Cardiac fibroblast (primary cell): ENCODE results near the gene EEF1AKMT3.

Experiments used
- DNase-seq, 2 donors: peaks; one replicate each; pipeline versions ENCODE4 v3.0.0 to v3.0.0-alpha.2; 2010; ENCODE audit warnings: low read depth in 2 of 2
- H3K4me3 ChIP-seq, 2 donors: replicated peaks in 1 of 2; 1 replicate in 1 of 2; 2 replicates in 1 of 2; pipeline ENCODE4 v1.5.1; 2011; ENCODE audit warnings: low read depth in 2 of 2, low read length in 2 of 2, mild to moderate bottlenecking in 2 of 2, moderate library complexity in 1 of 2
- CTCF ChIP-seq: IDR thresholded peaks from one replicate; pipeline ENCODE4 v1.5.1; 2011; ENCODE audit warnings: low read depth, mild to moderate bottlenecking, low read length, inconsistent platforms

The EEF1AKMT3 gene

DNA sequence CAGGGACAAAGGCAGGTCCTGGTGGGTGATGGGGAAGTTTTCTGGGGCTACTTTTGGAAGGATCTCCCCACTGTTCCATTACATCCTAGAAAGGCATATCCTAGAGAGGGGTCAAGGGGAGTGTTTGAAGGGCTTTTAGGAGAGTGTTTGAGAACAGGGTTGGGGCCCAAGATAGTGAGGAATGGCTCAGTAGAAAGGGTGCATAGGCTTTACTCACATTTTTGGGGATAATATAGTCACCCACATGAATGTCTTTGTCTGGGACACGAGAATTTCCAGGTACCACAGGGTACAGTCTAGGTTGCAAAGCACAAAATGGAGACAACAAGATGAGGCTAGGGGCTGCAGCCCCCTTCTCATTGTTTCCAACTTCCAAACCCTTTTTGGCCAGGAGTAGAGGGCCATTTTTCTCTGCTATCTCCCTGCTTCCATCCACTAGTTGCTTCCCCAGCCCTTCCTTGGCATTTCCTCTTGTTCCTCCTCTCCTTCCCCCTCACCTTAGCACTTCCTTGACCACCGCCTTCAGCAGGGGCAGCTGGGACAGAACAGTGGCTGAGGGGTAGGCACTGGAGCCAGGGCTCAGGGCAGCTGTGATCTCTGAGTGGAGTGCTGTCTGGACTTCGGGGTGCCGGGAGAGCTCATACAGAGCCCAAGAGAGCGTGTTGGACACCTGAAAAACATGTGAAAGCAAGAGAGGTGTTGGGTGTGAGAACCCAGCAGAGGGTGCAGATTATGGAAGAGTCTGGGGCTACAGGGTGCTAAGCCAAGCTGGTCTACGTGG is 8.3 kb upstream of the EEF1AKMT3 start:
- TF ChIP-seq CTCF = no peak
- no peak for DNase-seq
- no peak overlapping the region for H3K4me3 ChIP-seq

GRCh38 chr12:57764662-57765002 is 7.8 kb upstream of the EEF1AKMT3 start:
- TF ChIP-seq CTCF = no peak
- peak overlapping the region in 1 of 2 donors; percentile 41 for H3K4me3 ChIP-seq
- DNase-seq = no peak

DNA sequence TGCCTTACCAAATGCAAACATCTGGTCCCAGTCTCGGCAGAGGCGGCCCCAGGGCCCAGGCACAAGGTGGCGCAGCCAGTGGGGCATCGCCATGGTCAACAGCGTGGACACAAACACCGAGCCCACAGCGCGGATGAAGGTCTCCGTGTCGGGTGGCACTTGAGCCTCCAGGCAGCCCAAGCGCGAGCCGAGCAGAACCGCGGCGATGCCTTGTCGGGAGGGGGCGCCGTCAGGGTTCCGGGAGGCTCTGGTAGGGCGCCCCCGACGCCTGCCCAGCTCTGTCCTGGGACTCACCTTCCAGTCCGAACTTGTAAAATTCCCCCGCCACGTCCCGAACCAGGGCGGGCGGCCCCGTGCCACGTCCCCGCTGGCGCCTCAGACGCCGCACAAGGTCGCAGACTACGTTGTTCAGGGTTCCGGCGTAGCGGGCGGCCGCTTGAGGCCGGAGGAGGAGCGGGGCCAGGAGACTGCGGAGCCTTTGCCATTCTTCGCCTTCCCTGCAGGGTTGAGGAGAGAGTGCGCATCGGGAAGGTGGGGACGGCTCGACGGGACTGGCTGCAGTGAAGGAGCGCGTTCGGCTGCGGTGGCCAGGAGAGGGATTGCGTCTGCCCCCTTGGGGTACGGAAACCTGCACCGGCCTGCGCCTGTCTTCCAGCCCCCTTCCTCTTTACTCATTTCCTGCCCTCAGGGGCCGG is 7.3 kb upstream of the EEF1AKMT3 start:
- TF ChIP-seq CTCF = peak; percentile 43
- H3K4me3 ChIP-seq = peak overlapping the region; percentile 31 to 41
- DNase-seq = peak; percentile 25 to 32

- DNase-seq = no peak
- no peak for TF ChIP-seq CTCF
- peak overlapping the region; percentile 25 to 41 for H3K4me3 ChIP-seq
These were observed 6.5 kb upstream of the EEF1AKMT3 start for GRCh38 chr12:57765698-57766463.

DNA sequence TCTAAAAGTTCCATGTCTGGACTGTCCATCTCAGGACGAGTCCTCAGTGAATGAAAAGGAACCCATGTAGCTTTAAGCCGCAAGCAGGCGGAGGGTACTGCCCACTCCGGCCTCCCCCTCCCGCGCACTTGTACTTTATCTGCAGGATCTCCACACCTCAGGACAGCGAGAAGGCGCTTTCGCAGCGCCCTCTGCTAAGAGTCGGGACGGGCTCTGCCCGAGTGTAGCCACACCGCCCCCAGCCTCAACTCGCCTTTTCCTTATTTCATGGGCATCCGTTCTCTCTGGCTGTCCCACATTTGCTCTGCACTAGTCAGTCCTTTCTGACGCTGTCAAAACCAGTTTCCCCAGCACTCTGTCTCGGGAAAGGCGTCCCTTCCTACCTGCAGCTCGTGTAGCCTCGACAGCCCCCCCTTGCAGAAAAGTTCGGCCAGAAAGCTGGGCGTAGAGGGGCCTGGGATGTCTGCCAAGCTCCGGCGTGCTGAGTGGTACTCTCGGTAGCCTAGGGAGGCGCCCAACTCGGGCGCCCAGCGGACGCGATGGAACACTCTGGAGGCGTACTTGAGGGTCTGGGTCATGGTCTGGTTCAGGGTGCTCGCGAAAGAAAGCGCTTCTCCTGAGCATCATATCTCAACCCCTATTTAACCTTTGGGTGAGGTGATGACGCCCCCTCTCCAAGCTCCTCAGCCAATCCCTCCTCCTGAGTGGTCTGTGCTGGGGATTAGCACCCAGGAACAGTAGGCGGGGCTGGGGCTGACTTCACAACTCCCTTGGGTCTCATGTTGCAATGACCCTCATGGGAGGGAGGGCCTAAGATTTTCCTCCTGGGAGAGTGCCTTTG is 5.7 kb upstream of the EEF1AKMT3 start, which contains the start of gene CYP27B1:
CYP27B1 (minus strand) TSS at position 615 of the 841 bp plus-strand sequence; CDS start at position 578, 37 bp downstream.
- H3K4me3 ChIP-seq = peak within 1 kb of the TSS; percentile 25 to 30
- no peak for TF ChIP-seq CTCF
- peak in 1 of 2 donors; percentile 63 for DNase-seq

- DNase-seq = no peak
- no peak overlapping the region for H3K4me3 ChIP-seq
- TF ChIP-seq CTCF = no peak
These were observed 5.1 kb upstream of the EEF1AKMT3 start for GRCh38 chr12:57767305-57767698.
